Karpas-422 (cell line): ENCODE data around the gene TM9SF4. TPM values are rescaled to one million over a fixed set of nuclear protein-coding genes. Genes with fewer than 3 reads are reported as not detected.

ENCODE experiments used
- DNase-seq: peaks from one replicate; pipeline ENCODE4 v3.0.0-alpha.2; 2015
- H2AFZ ChIP-seq: fragments of 200-600 bp; sonication (generic); 2 replicates; pipeline ENCODE4 v1.6.1; 2014; ENCODE audit warnings: antibody characterized with exemption, low read length, mixed read lengths
- H3K27ac ChIP-seq: fragments of 200-600 bp; sonication (generic); 2 replicates; pipeline ENCODE4 v1.5.1; 2014; ENCODE audit warnings: mild to moderate bottlenecking, low read length, moderate library complexity
- H3K27me3 ChIP-seq: fragments of 200-600 bp; sonication (generic); 2 replicates; pipeline ENCODE4 v1.6.1; 2014; ENCODE audit warnings: low read length, mixed read lengths
- H3K36me3 ChIP-seq: fragments of 200-600 bp; sonication (generic); 2 replicates; pipeline ENCODE4 v1.6.1; 2014; ENCODE audit warnings: low read length, mixed read lengths; ENCODE audit not compliant: insufficient read depth
- H3K4me1 ChIP-seq: fragments of 200-600 bp; sonication (generic); 2 replicates; pipeline ENCODE4 v1.6.1; 2014; ENCODE audit warnings: mild to moderate bottlenecking, low read length, mixed read lengths
- H3K4me2 ChIP-seq: fragments of 200-600 bp; sonication (generic); 2 replicates; pipeline ENCODE4 v1.6.1; 2014; ENCODE audit warnings: low read length, low read depth, mild to moderate bottlenecking; ENCODE audit not compliant: poor library complexity, severe bottlenecking
- H3K4me3 ChIP-seq: fragments of 200-600 bp; sonication (generic); 2 replicates; pipeline ENCODE4 v1.5.1; 2014; ENCODE audit warnings: mild to moderate bottlenecking, antibody characterized with exemption, low read length, mixed read lengths
- H3K79me2 ChIP-seq: fragments of 200-600 bp; sonication (generic); 2 replicates; pipeline ENCODE4 v1.6.1; 2014; ENCODE audit warnings: mild to moderate bottlenecking, low read length, mixed read lengths
- H3K9ac ChIP-seq: fragments of 200-600 bp; sonication (generic); 2 replicates; pipeline ENCODE4 v1.6.0; 2014; ENCODE audit warnings: low read length
- H3K9me2 ChIP-seq: fragments of 200-600 bp; sonication (generic), shearing (Covaris generic); replicated peaks from 2 replicates; pipeline ENCODE4 v1.6.0; 2014; ENCODE audit warnings: mild to moderate bottlenecking, low read length, moderate library complexity; ENCODE audit not compliant: insufficient read depth
- H3K9me3 ChIP-seq: fragments of 300-700, 200-600 bp; sonication (generic); 2 replicates; pipeline ENCODE4 v1.6.1; 2014; ENCODE audit warnings: low read length, mixed read lengths
- H4K20me1 ChIP-seq: fragments of 200-600 bp; sonication (generic); 2 replicates; pipeline ENCODE4 v1.6.1; 2014; ENCODE audit warnings: mild to moderate bottlenecking, antibody characterized with exemption, low read length, low read depth; ENCODE audit not compliant: insufficient read depth
- total RNA-seq: library from RNA; depleted of rRNA; stranded (reverse); fragments of >200 nt; shearing (Covaris generic); gene quantifications from 2 replicates; pipeline ENCODE4 v1.2.3, GENCODE V29; 2014; ENCODE audit warnings: low replicate concordance

The TM9SF4 gene
- total RNA-seq, 1 experiment from 2014 or later = 22.5 TPM

- Histone ChIP-seq H3K9me2 (no peaks in the 10 kb centered on the region), H3K27me3 (no peaks in the 10 kb centered on the region), H3K9ac (no peak overlapping the region), H3K36me3 (peaks cover 30% of the 10 kb centered on the region), H3K27ac (no peak overlapping the region), H3K9me3 (no peaks in the 10 kb centered on the region), H3K4me3 (no peak overlapping the region), H2AFZ (no peak overlapping the region), H3K4me2 (no peak overlapping the region), H4K20me1 (peaks cover 50% of the 10 kb centered on the region), H3K79me2 (peaks cover 84% of the 10 kb centered on the region), H3K4me1 (peaks cover 44% of the 10 kb centered on the region)
- DNase-seq = no peak
Measured at GRCh38 chr20:32201296-32201976, 91.9 kb downstream of the TM9SF4 start.

- no peak for DNase-seq
- H4K20me1 ChIP-seq = peaks cover 50% of the 10 kb centered on the region
- no peak overlapping the region for H3K9ac ChIP-seq
- H3K79me2 ChIP-seq = peaks cover 89% of the 10 kb centered on the region
- H3K4me2 ChIP-seq = no peak overlapping the region
- H3K9me3 ChIP-seq = no peaks in the 10 kb centered on the region
- H3K36me3 ChIP-seq = peaks cover 29% of the 10 kb centered on the region
- no peak overlapping the region for H3K27ac ChIP-seq
- no peaks in the 10 kb centered on the region for H3K9me2 ChIP-seq
- no peak overlapping the region for H2AFZ ChIP-seq
- H3K4me1 ChIP-seq = peaks cover 45% of the 10 kb centered on the region
- H3K4me3 ChIP-seq = no peak overlapping the region
- no peaks in the 10 kb centered on the region for H3K27me3 ChIP-seq
Measured at GRCh38 chr20:32201977-32202363, 92.5 kb downstream of the TM9SF4 start.

- H3K36me3 ChIP-seq = peaks cover 18% of the 10 kb centered on the region
- H3K9me2 ChIP-seq = no peaks in the 10 kb centered on the region
- no peak overlapping the region for H2AFZ ChIP-seq
- peak overlapping the region; percentile 93 for H3K4me2 ChIP-seq
- peak overlapping the region; percentile 92; the same call in 1 of the 2 replicates for H3K27ac ChIP-seq
- H3K9ac ChIP-seq = peak overlapping the region; percentile 96; the same call in 1 of the 2 replicates
- H3K79me2 ChIP-seq = peaks cover 91% of the 10 kb centered on the region
- H3K4me3 ChIP-seq = peak overlapping the region; percentile 84; the same call in 1 of the 2 replicates
- peaks cover 49% of the 10 kb centered on the region for H3K4me1 ChIP-seq
- peaks cover 45% of the 10 kb centered on the region for H4K20me1 ChIP-seq
- no peak for DNase-seq
- H3K27me3 ChIP-seq = no peaks in the 10 kb centered on the region
- H3K9me3 ChIP-seq = no peaks in the 10 kb centered on the region
Measured at GRCh38 chr20:32203356-32204204, 94.1 kb downstream of the TM9SF4 start.

GRCh38 chr20:32204205-32205109, 94.9 kb downstream of the TM9SF4 start:
- Histone ChIP-seq H3K27me3 (no peaks in the 10 kb centered on the region), H3K9me3 (no peaks in the 10 kb centered on the region), H3K9ac (peak overlapping the region; percentile 96), H3K9me2 (no peaks in the 10 kb centered on the region), H2AFZ (no peak overlapping the region), H3K4me1 (peaks cover 58% of the 10 kb centered on the region), H3K4me2 (peak overlapping the region; percentile 93), H3K4me3 (peak overlapping the region; percentile 84), H3K79me2 (peaks cover 92% of the 10 kb centered on the region), H4K20me1 (peaks cover 38% of the 10 kb centered on the region), H3K36me3 (peaks cover 9% of the 10 kb centered on the region; the same call in 1 of the 2 replicates), H3K27ac (peak overlapping the region; percentile 92)
- no peak for DNase-seq

- Histone ChIP-seq H3K9me3 (no peaks in the 10 kb centered on the region), H3K27me3 (no peaks in the 10 kb centered on the region), H3K79me2 (peaks cover 94% of the 10 kb centered on the region), H4K20me1 (peaks cover 33% of the 10 kb centered on the region), H3K4me3 (peak overlapping the region; percentile 84), H3K9ac (peak overlapping the region; percentile 96), H3K9me2 (no peaks in the 10 kb centered on the region), H2AFZ (no peak overlapping the region), H3K4me2 (peak overlapping the region; percentile 93), H3K27ac (peak overlapping the region; percentile 92), H3K4me1 (peaks cover 59% of the 10 kb centered on the region), H3K36me3 (peaks cover 11% of the 10 kb centered on the region; the same call in 1 of the 2 replicates)
- peak; percentile 87 for DNase-seq
Measured at GRCh38 chr20:32205110-32205842, 95.8 kb downstream of the TM9SF4 start.

GRCh38 chr20:32205843-32206759, 96.6 kb downstream of the TM9SF4 start:
- H3K79me2 ChIP-seq = peaks cover 94% of the 10 kb centered on the region

More at GRCh38 chr20:32205843-32206759, 96.6 kb downstream of the TM9SF4 start:
- Histone ChIP-seq H3K9me2 (no peaks in the 10 kb centered on the region), H3K9ac (peak overlapping the region; percentile 96), H3K27me3 (no peaks in the 10 kb centered on the region), H3K9me3 (no peaks in the 10 kb centered on the region), H3K4me1 (peaks cover 59% of the 10 kb centered on the region), H2AFZ (no peak overlapping the region), H3K4me3 (peak overlapping the region; percentile 84), H3K36me3 (peaks cover 13% of the 10 kb centered on the region; the same call in 1 of the 2 replicates), H3K27ac (peak overlapping the region; percentile 92), H4K20me1 (peaks cover 28% of the 10 kb centered on the region), H3K4me2 (peak overlapping the region; percentile 93)
- DNase-seq = peak; percentile 46
